ENCODE data around the gene TMEM156.

- TF ChIP-seq REST (IDR thresholded peaks at IDR 0.05; ENCODE audit: low read depth) (no peak), YY1 (IDR thresholded peaks at IDR 0.05; ENCODE audit: low read depth) (no peak), CREB1 (IDR thresholded peaks at IDR 0.05; ENCODE audit: low read depth) (no peak), RAD21 (IDR thresholded peaks at IDR 0.05; ENCODE audit: low read depth) (no peak), FOXM1 (IDR thresholded peaks at IDR 0.05; ENCODE audit: borderline replicate concordance, low read depth) (no peak)
Measured at GRCh38 chr4:39036172-39036571, 4.0 kb upstream of the TMEM156 start.
